Dendritic cell treated with granulocyte-macrophage colony-stimulating factor and Interleukin-4, amounts not matched to agents 40 ng/mL and 50 ng/mL, for 4 days (primary cell): ENCODE measurements around the gene ADCY2.

Experiments used
- H3K27ac Mint-ChIP-seq: one replicate; pipeline ENCODE4 v1.8.0; 2022; ENCODE audit warnings: mild to moderate bottlenecking, mixed read lengths
- H3K27me3 Mint-ChIP-seq: one replicate; pipeline ENCODE4 v1.8.0; 2022; ENCODE audit warnings: mild to moderate bottlenecking, mixed read lengths
- H3K36me3 Mint-ChIP-seq: one replicate; pipeline ENCODE4 v1.8.0; 2022; ENCODE audit warnings: low read depth, mixed read lengths
- H3K4me1 Mint-ChIP-seq: one replicate; pipeline ENCODE4 v1.8.0; 2022; ENCODE audit warnings: low read depth, mixed read lengths
- H3K4me3 Mint-ChIP-seq: one replicate; pipeline ENCODE4 v1.8.0; 2022; ENCODE audit warnings: mild to moderate bottlenecking, moderate library complexity, mixed read lengths
- H3K9me3 Mint-ChIP-seq: one replicate; pipeline ENCODE4 v1.8.0; 2022; ENCODE audit warnings: mixed read lengths
- intact Hi-C: fragments of 100-400 bp; cut with micrococcal nuclease; formaldehyde crosslinking; loops from one replicate; pipeline ENCODE4 v1.15.0; 2022

The ADCY2 gene

DNA sequence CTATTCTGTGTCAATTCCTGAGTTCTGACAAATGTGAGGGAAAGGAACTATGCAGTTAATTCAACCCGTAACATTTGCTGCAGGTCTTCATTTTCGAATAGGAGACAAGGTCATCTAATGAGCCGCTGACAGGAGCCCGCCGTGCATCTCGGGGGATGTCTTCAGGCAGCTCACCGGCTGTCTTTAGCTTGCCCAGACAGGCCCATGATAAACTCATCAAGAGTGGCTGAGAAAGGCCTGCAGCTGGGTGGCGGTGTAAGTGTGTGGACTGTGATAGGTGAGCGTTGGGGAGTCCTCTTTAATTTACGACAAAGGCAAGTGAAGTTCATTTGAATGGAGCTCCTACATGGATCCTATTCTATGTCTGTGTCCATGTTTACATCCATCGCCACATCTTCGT, 190.5 kb downstream of the ADCY2 start:
- H3K36me3 Mint-ChIP-seq, result no peaks in the 10 kb centered on the region
- H3K9me3 Mint-ChIP-seq, result no peaks in the 10 kb centered on the region
- intact Hi-C loops, result no loop called here
- H3K27me3 Mint-ChIP-seq, result peaks cover 2% of the 10 kb centered on the region
- no peak overlapping the region for H3K4me3 Mint-ChIP-seq
- no peak overlapping the region for H3K27ac Mint-ChIP-seq
- no peaks in the 10 kb centered on the region for H3K4me1 Mint-ChIP-seq

DNA sequence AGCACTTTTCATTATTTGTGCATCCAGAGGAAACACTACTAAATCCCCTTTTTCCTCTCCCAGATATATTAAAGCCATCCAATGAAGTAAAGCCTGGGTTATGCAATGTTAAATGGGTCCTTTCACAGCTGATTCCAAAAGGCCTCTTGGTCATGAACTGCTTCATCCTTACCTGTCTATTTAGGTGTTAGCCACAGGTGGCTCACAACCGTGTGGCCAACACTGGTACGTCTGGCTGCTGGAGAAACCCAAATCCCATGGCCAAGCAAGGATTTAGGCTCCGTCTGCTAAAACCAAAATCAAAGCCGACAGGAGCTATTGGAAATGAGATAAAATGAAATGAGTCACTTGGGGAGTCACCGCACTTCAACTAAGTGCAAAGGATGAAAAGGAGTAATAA, 193.9 kb downstream of the ADCY2 start:
- Mint-ChIP-seq H3K27me3 (no peaks in the 10 kb centered on the region), H3K27ac (no peak overlapping the region), H3K4me3 (no peak overlapping the region), H3K4me1 (no peaks in the 10 kb centered on the region), H3K9me3 (no peaks in the 10 kb centered on the region), H3K36me3 (no peaks in the 10 kb centered on the region)
- intact Hi-C loops, result loop anchor here (5.0 kb wide), 1 partner anchor 822 kb away; no protein-coding TSS in a partner anchor

DNA sequence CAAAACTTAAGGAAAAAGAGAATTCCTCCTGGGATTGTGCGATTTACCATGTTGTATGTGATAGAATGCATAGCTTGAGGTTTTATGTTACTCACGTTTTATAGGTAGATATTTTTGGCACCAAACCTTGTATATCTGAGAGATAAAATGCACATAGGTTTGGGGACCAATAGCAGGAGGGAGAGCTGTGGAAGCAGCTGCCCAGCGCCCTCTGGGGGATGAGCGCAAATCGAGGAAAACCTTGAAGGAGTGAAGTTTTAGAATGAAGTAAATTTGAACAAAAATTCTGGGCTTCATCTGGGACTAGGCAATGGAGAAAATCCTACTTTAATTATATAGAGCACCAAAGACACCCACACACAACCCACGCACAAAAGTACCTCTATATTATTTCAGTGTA, 197.0 kb downstream of the ADCY2 start:
- H3K36me3 Mint-ChIP-seq, result no peaks in the 10 kb centered on the region
- no peak overlapping the region for H3K4me3 Mint-ChIP-seq
- intact Hi-C loops, result loop anchor here (5.0 kb wide), 1 partner anchor 826 kb away; no protein-coding TSS in a partner anchor
- no peak overlapping the region for H3K27ac Mint-ChIP-seq
- H3K4me1 Mint-ChIP-seq, result no peaks in the 10 kb centered on the region
- no peaks in the 10 kb centered on the region for H3K27me3 Mint-ChIP-seq
- H3K9me3 Mint-ChIP-seq, result no peaks in the 10 kb centered on the region

DNA sequence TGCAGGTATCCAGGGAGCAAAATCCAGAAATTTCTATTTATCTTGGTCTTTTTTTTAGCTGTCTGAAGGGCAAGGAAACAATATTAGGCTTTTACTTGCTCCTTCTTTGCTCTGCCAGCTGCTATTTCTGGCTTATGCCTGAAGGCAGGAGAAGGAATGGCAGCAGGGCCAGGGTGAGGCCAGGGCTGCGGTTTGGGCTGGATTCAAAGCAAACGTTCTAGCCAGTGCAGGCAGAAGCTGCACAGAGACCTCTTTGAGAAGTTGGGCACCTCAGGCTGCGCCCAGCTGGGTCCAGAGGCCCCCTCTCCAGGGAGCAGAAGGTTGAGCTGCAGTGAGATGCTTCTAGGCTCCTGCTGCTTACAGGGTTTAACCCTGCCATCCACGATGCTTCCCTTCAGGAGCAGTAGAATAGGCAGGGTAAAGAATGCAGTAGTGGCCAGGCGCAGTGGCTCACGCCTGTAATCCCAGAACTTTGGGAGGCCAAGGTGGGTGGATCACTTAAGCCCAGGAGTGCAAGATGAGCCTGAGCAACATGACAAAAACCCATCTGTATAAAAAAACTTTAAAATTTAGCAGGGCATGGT, 201.2 kb downstream of the ADCY2 start:
- no peaks in the 10 kb centered on the region for H3K4me1 Mint-ChIP-seq
- no peaks in the 10 kb centered on the region for H3K9me3 Mint-ChIP-seq
- no peaks in the 10 kb centered on the region for H3K36me3 Mint-ChIP-seq
- H3K4me3 Mint-ChIP-seq, result no peak overlapping the region
- no peak overlapping the region for H3K27ac Mint-ChIP-seq
- intact Hi-C loops, result no loop called here
- H3K27me3 Mint-ChIP-seq, result no peaks in the 10 kb centered on the region

DNA sequence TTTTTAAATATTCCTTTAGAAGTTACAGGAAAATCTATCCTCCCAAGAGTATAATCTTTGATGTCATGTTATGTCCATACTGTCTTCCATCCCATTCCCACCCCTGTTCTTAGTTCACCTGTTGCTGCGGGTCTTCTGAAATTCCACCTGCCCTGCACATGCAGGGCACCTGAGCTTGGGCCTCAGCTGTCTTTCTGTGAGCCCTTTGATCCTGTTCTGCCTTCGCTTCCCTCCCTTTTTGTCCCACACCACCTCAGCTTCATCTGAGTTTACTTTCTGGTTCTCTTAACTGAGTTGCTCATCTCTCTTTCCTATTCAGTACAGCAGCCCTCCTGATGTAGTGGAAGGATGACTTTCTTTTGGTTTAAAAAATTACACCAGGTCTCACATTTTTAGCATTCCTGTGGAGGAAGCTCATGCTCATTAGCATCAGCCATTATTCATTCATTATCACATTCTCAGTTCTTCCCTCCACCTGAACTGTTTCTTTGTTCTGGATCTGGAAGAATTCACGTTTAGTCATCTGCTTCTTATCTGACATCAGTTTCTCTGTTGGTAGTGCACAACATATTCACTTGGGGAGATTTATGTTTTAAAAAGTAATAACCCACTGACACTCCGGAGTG, 211.0 kb downstream of the ADCY2 start:
- H3K27ac Mint-ChIP-seq, result no peak overlapping the region
- no peaks in the 10 kb centered on the region for H3K36me3 Mint-ChIP-seq
- H3K4me1 Mint-ChIP-seq, result no peaks in the 10 kb centered on the region
- peaks cover 8% of the 10 kb centered on the region for H3K9me3 Mint-ChIP-seq
- no peaks in the 10 kb centered on the region for H3K27me3 Mint-ChIP-seq
- no peak overlapping the region for H3K4me3 Mint-ChIP-seq
- intact Hi-C loops, result no loop called here

DNA sequence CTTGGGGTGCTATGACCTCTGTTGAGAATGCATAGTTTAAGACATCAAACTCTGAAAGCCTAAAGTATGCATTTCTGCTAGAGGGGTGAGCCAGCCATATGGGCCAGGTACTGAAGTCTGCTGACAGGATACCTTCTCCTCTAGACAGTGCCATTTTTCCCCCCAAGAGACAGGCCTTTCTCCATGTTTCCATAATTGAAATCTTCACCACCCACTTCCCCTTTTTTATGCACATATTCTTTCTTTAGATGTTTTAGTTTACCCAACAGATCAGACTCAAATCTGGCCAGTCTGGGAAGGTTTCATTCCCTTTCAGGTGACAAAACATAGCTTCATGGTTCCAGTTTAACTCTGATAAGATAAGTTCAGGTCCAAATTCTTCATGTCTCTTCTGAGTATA, 212.8 kb downstream of the ADCY2 start:
- no peaks in the 10 kb centered on the region for H3K36me3 Mint-ChIP-seq
- H3K4me1 Mint-ChIP-seq, result no peaks in the 10 kb centered on the region
- H3K27me3 Mint-ChIP-seq, result no peaks in the 10 kb centered on the region

DNA sequence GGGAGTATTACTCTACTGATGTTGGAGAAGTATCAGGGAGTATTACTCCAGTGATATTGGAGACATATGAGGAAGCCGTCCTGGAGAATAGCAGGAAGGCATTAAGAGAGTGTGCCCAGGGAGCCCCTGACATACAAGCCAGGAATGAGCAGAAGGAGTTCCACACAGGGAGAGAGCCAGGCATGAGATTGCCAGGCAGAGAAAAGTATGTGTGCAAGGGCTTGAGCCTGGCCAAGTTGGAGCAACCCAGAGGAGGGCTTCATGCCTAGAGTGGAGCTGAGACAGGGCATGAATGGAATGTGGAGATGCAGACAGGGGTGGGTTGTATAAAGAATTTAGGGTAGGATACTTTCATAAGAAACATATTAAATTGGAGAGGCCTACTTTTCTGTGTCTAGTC, 213.8 kb downstream of the ADCY2 start:
- no peaks in the 10 kb centered on the region for H3K27me3 Mint-ChIP-seq
- no peaks in the 10 kb centered on the region for H3K36me3 Mint-ChIP-seq
- no peak overlapping the region for H3K4me3 Mint-ChIP-seq
- H3K4me1 Mint-ChIP-seq, result no peaks in the 10 kb centered on the region
- no peak overlapping the region for H3K27ac Mint-ChIP-seq
- H3K9me3 Mint-ChIP-seq, result peaks cover 8% of the 10 kb centered on the region
- intact Hi-C loops, result no loop called here

More for the DNA sequence above, 212.8 kb downstream of the ADCY2 start:
- Mint-ChIP-seq H3K9me3 (peaks cover 8% of the 10 kb centered on the region), H3K4me3 (no peak overlapping the region), H3K27ac (no peak overlapping the region)
- intact Hi-C loops, result no loop called here

DNA sequence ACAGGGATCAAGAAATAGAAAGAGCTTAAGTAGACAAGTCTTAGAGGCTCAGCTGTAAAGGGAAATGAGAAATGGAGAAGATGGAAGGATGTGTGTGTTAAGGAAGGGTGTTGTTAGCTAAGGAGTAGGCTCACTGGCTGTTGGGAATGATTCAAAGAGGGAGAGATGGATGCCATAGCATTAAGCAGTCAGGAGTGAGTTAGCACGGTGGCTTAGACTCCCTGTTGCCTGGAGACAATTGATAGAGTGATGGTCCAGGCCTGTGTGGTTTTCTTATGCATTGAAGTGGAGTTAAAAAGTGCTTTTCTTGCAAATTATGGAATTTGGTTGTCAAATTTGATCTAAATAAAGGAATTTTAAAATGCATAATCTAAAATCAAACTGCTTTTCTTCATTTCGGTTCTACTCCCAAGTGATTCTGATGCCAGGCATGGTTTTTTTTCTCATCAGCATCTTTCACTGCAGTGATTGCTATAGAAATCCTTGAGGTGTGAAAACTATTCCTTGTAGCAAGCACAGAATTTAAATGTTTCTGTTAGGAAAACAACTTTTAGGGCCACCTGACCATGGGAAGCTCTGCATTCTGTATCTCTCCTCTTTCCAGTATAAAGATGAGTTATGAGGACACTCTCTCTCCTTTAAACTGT, 214.7 kb downstream of the ADCY2 start:
- no peaks in the 10 kb centered on the region for H3K36me3 Mint-ChIP-seq
- H3K4me1 Mint-ChIP-seq, result no peaks in the 10 kb centered on the region
- no peak overlapping the region for H3K4me3 Mint-ChIP-seq
- no peak overlapping the region for H3K27ac Mint-ChIP-seq
- intact Hi-C loops, result no loop called here
- no peaks in the 10 kb centered on the region for H3K27me3 Mint-ChIP-seq
- peaks cover 8% of the 10 kb centered on the region for H3K9me3 Mint-ChIP-seq

DNA sequence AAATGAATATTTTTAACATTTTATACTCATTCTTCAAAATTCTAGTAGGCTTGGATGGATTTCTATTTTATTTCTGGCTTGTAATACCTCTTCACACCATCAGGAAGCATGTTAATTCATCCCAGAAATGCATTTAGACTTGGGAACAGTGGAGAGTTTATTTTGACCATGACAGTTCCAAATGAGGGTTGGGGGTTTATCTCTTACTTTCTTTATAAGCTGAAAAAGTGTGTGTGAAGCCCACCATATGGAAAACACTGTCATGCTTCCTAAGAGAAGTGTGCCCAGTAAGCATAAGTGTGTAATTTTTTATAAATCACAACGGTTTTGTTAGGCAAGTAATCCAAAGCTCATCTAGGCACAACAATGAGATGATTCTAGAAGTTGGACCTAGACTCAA, 215.6 kb downstream of the ADCY2 start:
- H3K27me3 Mint-ChIP-seq, result no peaks in the 10 kb centered on the region
- no peaks in the 10 kb centered on the region for H3K36me3 Mint-ChIP-seq
- H3K4me1 Mint-ChIP-seq, result no peaks in the 10 kb centered on the region
- intact Hi-C loops, result no loop called here
- no peak overlapping the region for H3K27ac Mint-ChIP-seq
- peaks cover 8% of the 10 kb centered on the region for H3K9me3 Mint-ChIP-seq
- no peak overlapping the region for H3K4me3 Mint-ChIP-seq

DNA sequence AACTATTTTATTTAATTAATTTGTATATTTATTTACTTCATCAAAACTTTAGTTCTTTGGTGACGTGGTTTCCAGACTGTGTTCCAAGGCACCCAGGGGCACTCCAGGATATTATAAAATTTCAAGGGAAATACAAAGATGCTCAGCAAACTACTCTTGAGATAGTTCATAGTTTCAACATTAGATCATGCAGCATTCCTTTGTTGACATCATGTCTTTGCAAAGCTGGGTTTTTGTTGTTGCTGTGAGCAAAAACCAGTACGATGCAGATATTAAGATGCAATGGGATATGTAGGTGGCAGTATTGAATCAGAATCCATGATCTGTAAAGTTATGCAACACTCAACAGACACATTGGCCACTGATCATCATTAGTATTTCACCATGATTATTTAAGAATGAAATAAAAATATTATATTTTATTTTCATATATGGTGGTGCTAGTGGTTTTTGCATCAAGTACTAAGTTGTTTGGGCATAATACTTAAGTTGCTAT, 219.7 kb downstream of the ADCY2 start:
- Mint-ChIP-seq H3K4me3 (no peak overlapping the region), H3K4me1 (no peaks in the 10 kb centered on the region), H3K9me3 (no peaks in the 10 kb centered on the region), H3K27me3 (no peaks in the 10 kb centered on the region), H3K36me3 (no peaks in the 10 kb centered on the region), H3K27ac (no peak overlapping the region)
- intact Hi-C loops, result no loop called here

DNA sequence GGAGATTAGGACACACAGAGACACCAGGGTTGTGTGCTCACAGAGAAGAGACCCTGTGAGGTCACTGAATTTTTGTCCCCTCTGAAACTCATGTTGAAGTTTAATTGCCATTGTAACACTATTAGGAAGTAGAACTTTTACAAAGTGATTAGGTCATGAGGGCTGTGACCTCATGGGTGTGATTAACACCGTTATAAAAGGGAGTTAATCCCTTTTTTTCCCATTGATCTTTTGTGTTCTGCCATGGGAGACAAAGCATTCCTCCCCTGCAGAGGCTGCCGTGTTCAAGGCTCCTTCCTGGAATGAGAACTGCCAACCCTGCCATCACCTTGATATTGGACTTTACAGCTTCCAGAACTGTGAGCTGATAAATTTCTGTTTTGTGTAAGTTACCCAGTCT, 221.0 kb downstream of the ADCY2 start:
- H3K27ac Mint-ChIP-seq, result no peak overlapping the region
- no peaks in the 10 kb centered on the region for H3K9me3 Mint-ChIP-seq
- no peaks in the 10 kb centered on the region for H3K4me1 Mint-ChIP-seq
- H3K4me3 Mint-ChIP-seq, result no peak overlapping the region
- H3K27me3 Mint-ChIP-seq, result no peaks in the 10 kb centered on the region
- intact Hi-C loops, result no loop called here
- no peaks in the 10 kb centered on the region for H3K36me3 Mint-ChIP-seq

DNA sequence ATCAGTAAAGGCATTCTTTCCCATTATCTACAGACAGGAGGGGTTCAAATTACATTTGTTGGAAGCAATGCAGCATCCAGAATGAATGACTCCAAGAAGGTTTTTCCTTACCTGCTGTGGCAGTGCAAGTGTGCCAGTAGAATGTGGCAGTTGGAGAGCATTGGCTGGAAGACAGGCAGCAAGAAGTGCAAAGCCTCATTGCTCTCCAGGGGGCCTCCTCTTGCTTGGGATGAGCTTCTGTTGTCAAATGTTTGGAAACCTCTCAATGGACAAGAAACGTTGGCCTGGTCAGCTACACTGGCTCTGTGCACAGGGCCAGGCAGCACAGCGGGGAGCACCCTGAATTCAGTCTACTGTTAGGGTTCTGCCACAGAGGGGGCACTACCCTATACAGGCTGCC, 226.6 kb downstream of the ADCY2 start:
- intact Hi-C loops, result no loop called here
- Mint-ChIP-seq H3K27me3 (no peaks in the 10 kb centered on the region), H3K4me3 (no peak overlapping the region), H3K36me3 (no peaks in the 10 kb centered on the region), H3K4me1 (no peaks in the 10 kb centered on the region), H3K9me3 (peaks cover 7% of the 10 kb centered on the region), H3K27ac (no peak overlapping the region)

DNA sequence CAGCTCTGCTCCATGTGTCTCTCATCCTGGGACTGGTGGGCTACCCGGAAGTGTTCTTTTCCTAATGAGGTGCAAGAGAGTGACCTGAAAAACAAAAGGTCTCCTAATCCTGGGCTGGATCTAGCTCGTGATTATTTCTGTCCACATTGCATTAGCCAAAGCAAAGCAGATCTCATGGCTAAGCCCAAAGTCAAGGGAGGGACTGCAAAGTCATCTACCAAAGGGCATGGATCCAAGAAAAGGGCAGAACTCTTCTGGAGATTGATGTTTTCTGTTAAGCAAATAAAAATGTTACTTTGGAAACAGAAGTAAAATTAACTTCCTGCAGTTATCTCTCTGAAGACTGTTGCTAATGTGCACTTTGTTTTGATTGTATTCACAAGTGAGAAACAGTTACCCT, 229.8 kb downstream of the ADCY2 start:
- H3K4me3 Mint-ChIP-seq, result no peak overlapping the region
- intact Hi-C loops, result no loop called here

DNA sequence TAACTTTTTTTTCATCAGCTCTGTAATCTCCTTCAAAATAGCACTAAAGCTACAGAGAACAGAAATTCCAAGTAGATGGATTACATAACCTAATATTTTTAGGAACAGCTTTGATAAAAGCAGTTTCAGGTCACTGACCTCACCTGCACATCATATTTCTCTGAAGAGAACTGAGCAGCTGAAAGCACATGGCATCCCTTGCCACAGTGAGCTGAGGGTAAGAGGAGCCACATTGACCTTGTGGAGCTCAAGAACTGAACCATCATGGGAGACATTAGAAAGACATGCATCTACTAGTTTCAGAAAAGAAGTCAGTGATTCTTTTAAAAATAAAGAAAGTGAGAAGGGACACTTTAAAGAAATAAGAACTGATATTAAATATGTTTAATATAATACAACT, 232.3 kb downstream of the ADCY2 start:
- Mint-ChIP-seq H3K9me3 (peaks cover 16% of the 10 kb centered on the region), H3K36me3 (no peaks in the 10 kb centered on the region)
- intact Hi-C loops, result no loop called here

More for the DNA sequence above, 229.8 kb downstream of the ADCY2 start:
- peaks cover 7% of the 10 kb centered on the region for H3K9me3 Mint-ChIP-seq
- no peaks in the 10 kb centered on the region for H3K27me3 Mint-ChIP-seq
- no peak overlapping the region for H3K27ac Mint-ChIP-seq
- no peaks in the 10 kb centered on the region for H3K36me3 Mint-ChIP-seq
- H3K4me1 Mint-ChIP-seq, result no peaks in the 10 kb centered on the region

More for the DNA sequence above, 232.3 kb downstream of the ADCY2 start:
- Mint-ChIP-seq H3K4me3 (no peak overlapping the region), H3K4me1 (no peaks in the 10 kb centered on the region), H3K27ac (no peak overlapping the region), H3K27me3 (no peaks in the 10 kb centered on the region)
